H1 (cell line): ENCODE data around the gene C1orf56. TPM values are rescaled to one million over a fixed set of nuclear protein-coding genes. Genes with fewer than 3 reads are reported as not detected.

Source experiments
- CTCF ChIA-PET: fragments of 300-600 bp; sonication (Branson Sonifier 250); formaldehyde crosslinking; loops from one replicate; lab custom pipeline; 2021; ENCODE audit not compliant: partially characterized antibody; lab: Charles Lee
- POLR2A ChIA-PET: fragments of 300-600 bp; sonication (Branson Sonifier 250); formaldehyde crosslinking; loops from one replicate; lab custom pipeline; 2021; ENCODE audit warnings: inconsistent platforms; ENCODE audit not compliant: partially characterized antibody; lab: Charles Lee
- DNase-seq, 2 experiments: peaks; one replicate each; pipeline versions ENCODE4 v3.0.0 to v3.0.0-alpha.2; 2010 to 2022; ENCODE audit warnings: low spot score in 2 of 2, low read depth in 1 of 2, mixed read lengths in 1 of 2
- FAIRE-seq: peaks from 2 replicates; lab custom pipeline; 2011; peaks lifted over from hg19 to GRCh38; lab: Jason Lieb, UNC
- H2AFZ ChIP-seq: 2 replicates; pipeline ENCODE4 v1.8.1; 2012; ENCODE audit warnings: low read length, inconsistent platforms
- H2AK5ac ChIP-seq: 2 replicates; pipeline ENCODE4 v1.6.1; 2013; ENCODE audit warnings: low read depth, low read length
- H2BK120ac ChIP-seq: replicated peaks from 2 replicates; pipeline ENCODE3; 2013; ENCODE audit warnings: low read depth, low read length, inconsistent platforms
- H2BK12ac ChIP-seq: 2 replicates; pipeline ENCODE4 v1.6.1; 2013; ENCODE audit warnings: low read depth, low read length
- H2BK15ac ChIP-seq: 2 replicates; pipeline ENCODE4 v1.6.1; 2013; ENCODE audit warnings: low read length
- H2BK20ac ChIP-seq: 2 replicates; pipeline ENCODE4 v1.6.1; 2013; ENCODE audit warnings: low read length
- H2BK5ac ChIP-seq: 2 replicates; pipeline ENCODE4 v1.6.1; 2013; ENCODE audit warnings: low read depth, low read length
- H3K14ac ChIP-seq: 2 replicates; pipeline ENCODE4 v1.6.1; 2013; ENCODE audit warnings: inconsistent platforms; ENCODE audit not compliant: insufficient read length
- H3K18ac ChIP-seq: 2 replicates; pipeline ENCODE4 v1.6.1; 2013; ENCODE audit warnings: low read length; ENCODE audit errors: extremely low read depth
- H3K23ac ChIP-seq: 2 replicates; pipeline ENCODE4 v1.6.1; 2013; ENCODE audit warnings: inconsistent platforms; ENCODE audit not compliant: insufficient read length
- H3K23me2 ChIP-seq: 2 replicates; pipeline ENCODE4 v1.6.1; 2013; ENCODE audit warnings: low read depth, low read length
- H3K27ac ChIP-seq: 2 replicates; pipeline ENCODE4 v1.6.1; 2011; ENCODE audit warnings: low read depth, low read length, inconsistent platforms
- H3K27me3 ChIP-seq, 4 experiments: replicated peaks in 1 of 4; 1 replicate in 1 of 4; 2 replicates in 3 of 4; pipeline versions ENCODE4 v1.6.1 to v1.8.1; 2011 to 2013; ENCODE audit warnings: low read length in 3 of 4, mild to moderate bottlenecking in 3 of 4, inconsistent platforms in 2 of 4, mixed read lengths in 2 of 4, moderate library complexity in 1 of 4; ENCODE audit not compliant: control insufficient read depth in 3 of 4, insufficient read depth in 3 of 4; ENCODE audit errors: extremely low read depth in 1 of 4
- H3K36me3 ChIP-seq, 4 experiments: 2 replicates each; pipeline versions ENCODE4 v1.6.1 to v1.8.1; 2011 to 2013; ENCODE audit warnings: mild to moderate bottlenecking in 4 of 4, low read length in 3 of 4, moderate library complexity in 2 of 4, control low read depth in 1 of 4, inconsistent platforms in 1 of 4; ENCODE audit not compliant: insufficient read depth in 4 of 4, control insufficient read depth in 2 of 4
- H3K4ac ChIP-seq: replicated peaks from 2 replicates; pipeline ENCODE3; 2013; ENCODE audit warnings: low read length, low read depth, mixed read lengths, inconsistent platforms; ENCODE audit not compliant: insufficient read length
- H3K4me1 ChIP-seq, 4 experiments: replicated peaks in 1 of 4; 1 replicate in 1 of 4; 2 replicates in 3 of 4; pipeline versions ENCODE4 v1.6.1 to v1.8.1; 2011 to 2013; ENCODE audit warnings: low read length in 3 of 4, inconsistent platforms in 2 of 4, mixed read lengths in 1 of 4; ENCODE audit not compliant: insufficient read depth in 4 of 4, control insufficient read depth in 3 of 4
- H3K4me2 ChIP-seq, 2 experiments: 2 replicates each; pipeline versions ENCODE4 v1.6.1 to v1.8.1; 2011 to 2013; ENCODE audit warnings: low read depth in 2 of 2, low read length in 2 of 2, control low read depth in 1 of 2, inconsistent platforms in 1 of 2, mild to moderate bottlenecking in 1 of 2; ENCODE audit not compliant: insufficient read depth in 1 of 2
- H3K4me3 ChIP-seq, 4 experiments: fragments of 200-600, 300-600 bp in 1 of 4; sonication (generic), shearing (Covaris generic), sonication (Bioruptor Twin) in 1 of 4; 2 replicates each; pipeline versions ENCODE4 v1.5.1 to v1.8.1; 2011 to 2016; ENCODE audit warnings: low read length in 4 of 4, low read depth in 3 of 4, control low read depth in 2 of 4, inconsistent platforms in 2 of 4, mild to moderate bottlenecking in 2 of 4, mixed read lengths in 1 of 4, moderate library complexity in 1 of 4; ENCODE audit not compliant: insufficient read depth in 2 of 4; ENCODE audit errors: extremely low read depth in 1 of 4
- H3K56ac ChIP-seq: replicated peaks from 2 replicates; pipeline ENCODE3; 2013; ENCODE audit warnings: low read depth, mild to moderate bottlenecking, mixed read lengths, low read length, inconsistent platforms; ENCODE audit not compliant: insufficient read length
- H3K79me1 ChIP-seq: 2 replicates; pipeline ENCODE4 v1.6.1; 2013; ENCODE audit warnings: low read depth, low read length, control low read depth
- H3K79me2 ChIP-seq, 2 experiments: 2 replicates each; pipeline versions ENCODE4 v1.6.1 to v1.8.1; 2012 to 2013; ENCODE audit warnings: low read length in 2 of 2, mild to moderate bottlenecking in 2 of 2, inconsistent platforms in 1 of 2; ENCODE audit not compliant: insufficient read depth in 2 of 2, control insufficient read depth in 1 of 2
- H3K9ac ChIP-seq, 4 experiments: replicated peaks in 1 of 4; 1 replicate in 1 of 4; 2 replicates in 3 of 4; pipeline versions ENCODE4 v1.6.1 to v1.8.1; 2011 to 2013; ENCODE audit warnings: low read depth in 3 of 4, low read length in 3 of 4, control low read depth in 2 of 4, mild to moderate bottlenecking in 2 of 4, moderate library complexity in 2 of 4, inconsistent platforms in 1 of 4; ENCODE audit errors: extremely low read depth in 1 of 4
- H3K9me3 ChIP-seq, 2 experiments: 2 replicates each; pipeline versions ENCODE4 v1.6.1 to v1.8.1; 2012 to 2013; ENCODE audit warnings: mild to moderate bottlenecking in 2 of 2, moderate library complexity in 2 of 2, control low read depth in 1 of 2, inconsistent platforms in 1 of 2, low read depth in 1 of 2, low read length in 1 of 2, mixed read lengths in 1 of 2; ENCODE audit not compliant: insufficient read depth in 2 of 2
- H4K20me1 ChIP-seq, 2 experiments: replicated peaks in 1 of 2; 2 replicates each; pipeline versions ENCODE3 to v1.8.1; 2011 to 2013; ENCODE audit warnings: inconsistent platforms in 2 of 2, low read length in 2 of 2, mild to moderate bottlenecking in 1 of 2; ENCODE audit not compliant: insufficient read depth in 2 of 2, control insufficient read depth in 1 of 2
- H4K5ac ChIP-seq: 2 replicates; pipeline ENCODE4 v1.6.1; 2013; ENCODE audit warnings: low read length, low read depth, mixed read lengths, inconsistent platforms; ENCODE audit not compliant: insufficient read length
- H4K8ac ChIP-seq: 2 replicates; pipeline ENCODE4 v1.8.0; 2013; ENCODE audit warnings: mild to moderate bottlenecking, moderate library complexity, low read length, inconsistent platforms; ENCODE audit not compliant: insufficient read depth; ENCODE audit errors: extremely low read depth
- H4K91ac ChIP-seq: replicated peaks from 2 replicates; pipeline ENCODE3; 2013; ENCODE audit warnings: low read length, mixed read lengths, inconsistent platforms; ENCODE audit not compliant: insufficient read length
- ASH2L ChIP-seq: fragments of 200-600, 300-600 bp; sonication (generic); IDR thresholded peaks from one replicate; pipeline ENCODE4 v1.7.1; 2017; ENCODE audit warnings: low read length
- CBX5 ChIP-seq: fragments of 300-800, 300-1000 bp; sonication (generic); IDR thresholded peaks from 2 replicates; pipeline ENCODE4 v1.7.1; 2016; ENCODE audit warnings: antibody characterized with exemption, low read length, low read depth
- EP300 ChIP-seq, 2 experiments: IDR thresholded peaks; 1 replicate in 1 of 2; 2 replicates in 1 of 2; pipeline ENCODE4 v1.6.1; 2011 to 2012; ENCODE audit warnings: low read depth in 2 of 2, low read length in 2 of 2, mild to moderate bottlenecking in 2 of 2, borderline replicate concordance in 1 of 2, inconsistent platforms in 1 of 2, moderate library complexity in 1 of 2
- SP2 ChIP-seq: IDR thresholded peaks from 2 replicates; pipeline ENCODE4 v1.6.1; 2012; ENCODE audit warnings: mild to moderate bottlenecking, low read length, inconsistent platforms
- polyA plus RNA-seq, 7 experiments: library from polyadenylated mRNA; depleted of rRNA in 3 of 7; stranded (reverse) in 5 of 7; unstranded in 2 of 7; fragments of >200 nt in 5 of 7; fragments of 200-250 nt in 2 of 7; gene quantifications; 1 replicate in 5 of 7; 2 replicates in 1 of 7; 4 replicates in 1 of 7; pipeline versions ENCODE4 v1.2.1 to v1.2.3, GENCODE V29; 2011 to 2013; ENCODE audit warnings: missing spikeins in 2 of 7, mixed read lengths in 2 of 7
- total RNA-seq: library from RNA; stranded (reverse); fragmentation: NEBNext Ultra II Directional; extraction: Animal tissue kit (Norgen Biotek cat#: 25700); gene quantifications from 2 replicates; pipeline ENCODE4 v1.2.1, GENCODE V29; 2021

C1orf56 gene
- total and polyA plus RNA-seq, 2 of the 8 experiments (the other 6 are each of a cell fraction or from before 2014, with no cell fraction given), result 3.0 to 3.4 TPM

GRCh38 chr1:151065089-151065645 lies 17.6 kb downstream of the C1orf56 start:
- H4K8ac ChIP-seq, result no peak overlapping the region
- no peak overlapping the region for H2AFZ ChIP-seq
- peaks cover 6% of the 10 kb centered on the region; the same call in 1 of the 2 replicates for H3K23me2 ChIP-seq
- no peak overlapping the region for H2BK12ac ChIP-seq
- DNase-seq, result no peak
- H3K56ac ChIP-seq, result no peak overlapping the region
- H3K18ac ChIP-seq, result no peak overlapping the region
- no peaks in the 10 kb centered on the region for H3K27me3 ChIP-seq
- no peak overlapping the region for H3K4ac ChIP-seq
- H3K36me3 ChIP-seq, result peaks cover 0 to 8% (median 0%) of the 10 kb centered on the region in 4 experiments; a peak in 6 of 8 replicates
- no peak overlapping the region for H3K27ac ChIP-seq
- peaks cover 0 to 9% (median 2%) of the 10 kb centered on the region in 4 experiments; a peak in 3 of 7 replicates for H3K4me1 ChIP-seq
- POLR2A ChIA-PET, result interaction anchor here (0.7 to 1.1 kb wide), 3 partner anchors 9 to 188 kb away, joined by 3 read pairs; no protein-coding TSS in a partner anchor
- H3K23ac ChIP-seq, result no peak overlapping the region
- H2BK15ac ChIP-seq, result no peak overlapping the region
- H4K5ac ChIP-seq, result no peak overlapping the region
- H3K79me1 ChIP-seq, result no peaks in the 10 kb centered on the region; the same call in 1 of the 2 replicates
- FAIRE-seq, result no peak
- H2BK5ac ChIP-seq, result no peak overlapping the region
- no peaks in the 10 kb centered on the region for H3K9me3 ChIP-seq
- TF ChIP-seq CBX5 (no peak), SP2 (no peak), ASH2L (no peak), EP300 (IDR thresholded peaks at IDR 0.05; ENCODE audit: borderline replicate concordance in 1 of 2, low read depth in 2 of 2, low read length in 2 of 2) (no peak)
- TF ChIP-seq, all 59 proteins: peak for 0
- H3K14ac ChIP-seq, result no peak overlapping the region
- no peak overlapping the region for H2AK5ac ChIP-seq
- H4K20me1 ChIP-seq, result peaks cover 0 to 3% of the 10 kb centered on the region in 2 experiments
- peaks cover 0 to 57% of the 10 kb centered on the region in 2 experiments; a peak in 2 of 4 replicates for H3K79me2 ChIP-seq
- no peak overlapping the region for H3K9ac ChIP-seq
- CTCF ChIA-PET, result interaction anchor here (0.6 to 1.1 kb wide), 7 partner anchors 15 to 573 kb away, joined by 3 to 4 read pairs (median 3); no protein-coding TSS in a partner anchor
- no peak overlapping the region for H4K91ac ChIP-seq
- no peak overlapping the region for H2BK120ac ChIP-seq
- no peak overlapping the region for H3K4me3 ChIP-seq
- H3K4me2 ChIP-seq, result no peak overlapping the region
- no peak overlapping the region for H2BK20ac ChIP-seq
